GM21367 (cell line): ENCODE data around the gene MITF.
"Not testable (repeated sequence)": the region's sequence is repeated elsewhere in the genome, so short reads cannot be mapped to it uniquely, and the experiment has no call there.

Experiments
- ATAC-seq: cut with Tn5 transposase; IDR thresholded peaks from one replicate; pipeline ENCODE4 v1.9.1; 2021; ENCODE audit not compliant: unreplicated experiment

MITF gene

DNA sequence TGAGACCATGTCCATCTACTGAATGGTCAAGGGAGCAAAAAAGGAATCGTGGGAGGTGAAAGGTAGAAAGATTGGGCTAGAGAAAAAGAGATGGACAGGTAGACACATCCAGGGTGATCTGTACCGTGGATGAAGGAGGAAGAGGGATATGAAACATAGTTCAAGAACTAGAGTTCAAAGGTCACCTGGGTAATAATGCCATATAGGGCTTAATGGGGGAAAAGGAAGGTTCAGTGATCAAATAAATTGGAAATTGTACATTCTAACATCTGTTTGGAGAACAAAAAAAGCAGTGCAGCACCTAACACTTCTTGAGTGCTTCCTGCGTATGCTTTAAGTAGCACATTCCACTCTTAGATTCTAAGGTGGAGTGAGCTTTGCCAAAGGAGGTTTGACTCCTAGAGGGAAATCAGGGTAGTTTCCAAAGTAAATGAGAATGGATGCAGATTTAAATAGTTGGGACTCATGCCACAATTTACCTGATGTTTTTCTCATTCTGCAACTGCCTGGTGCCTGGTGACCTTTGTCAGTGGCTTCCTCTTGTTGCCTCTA, 46.6 kb downstream of the MITF start:
- ATAC-seq: no peak

DNA sequence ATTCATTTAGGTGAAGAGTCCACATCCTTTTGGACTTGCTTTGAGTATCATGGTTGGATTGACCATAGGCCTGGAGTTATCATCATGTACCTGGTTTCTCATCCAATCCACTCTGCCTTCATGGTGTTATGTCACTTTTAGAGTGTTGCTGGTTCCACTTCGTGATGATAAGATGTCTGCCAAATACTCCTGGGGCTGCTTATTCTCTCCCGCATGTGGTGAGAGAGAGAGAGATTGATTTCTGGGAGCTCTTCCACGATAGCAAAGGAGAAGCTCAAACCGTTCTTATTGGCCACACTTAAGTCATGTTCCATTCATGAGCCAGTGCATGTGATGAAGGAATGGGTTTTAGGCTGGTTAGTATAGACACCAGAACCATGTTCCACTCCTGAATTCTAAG, 47.6 kb downstream of the MITF start:
- no peak for ATAC-seq

DNA sequence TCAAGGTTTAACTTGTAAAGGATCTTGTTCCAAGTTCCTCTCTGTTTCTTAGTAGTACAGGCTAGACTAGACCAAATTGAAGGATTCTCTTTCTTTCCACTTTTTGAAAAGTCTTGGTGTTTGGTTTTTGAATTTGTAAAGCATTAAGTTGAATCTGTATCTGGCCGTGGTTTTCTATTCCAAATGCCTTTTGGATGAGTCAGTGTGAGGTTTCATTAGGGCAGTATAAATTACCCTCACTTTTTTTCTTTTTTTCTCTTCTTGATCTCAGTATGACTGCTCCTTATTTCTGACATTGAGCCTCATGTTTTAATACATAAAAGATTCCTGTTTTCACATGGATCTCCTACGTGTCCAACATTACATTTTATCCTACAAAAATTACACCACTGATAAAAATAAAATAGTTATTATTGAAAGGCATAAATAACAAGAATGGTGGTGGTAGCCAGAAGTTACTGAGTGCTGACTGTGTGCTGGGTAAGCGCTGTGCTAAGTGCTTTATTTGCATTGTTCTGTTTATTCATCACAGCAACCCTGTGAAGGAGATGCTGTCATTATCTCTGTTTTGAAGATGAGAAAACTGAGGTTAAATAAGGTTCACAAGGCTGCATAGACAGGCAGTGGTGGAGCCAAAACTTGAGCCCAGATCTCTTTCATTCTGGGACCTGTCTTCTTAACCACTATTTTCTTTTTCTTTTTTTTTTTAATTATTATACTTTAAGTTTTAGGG, 48.3 kb downstream of the MITF start:
- no peak for ATAC-seq

DNA sequence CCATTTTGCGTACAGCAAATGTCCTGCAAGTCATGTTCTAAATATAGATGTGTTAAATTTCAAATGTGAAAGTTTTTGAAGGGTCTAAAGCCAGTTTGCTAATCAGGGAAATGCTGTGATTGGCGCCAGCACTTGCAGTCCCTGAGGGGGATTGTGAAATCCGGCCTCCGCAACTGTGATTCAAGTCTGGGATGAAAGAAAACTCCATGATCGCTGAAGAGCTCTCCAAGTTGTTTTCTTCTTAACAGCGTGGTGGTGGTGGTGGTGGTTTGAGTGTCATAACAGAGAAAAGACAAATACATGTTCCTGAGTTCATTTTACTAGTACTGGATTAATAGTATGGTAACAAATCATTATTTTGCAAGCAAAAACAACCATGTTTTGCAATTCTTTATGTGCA, 51.8 kb downstream of the MITF start:
- ATAC-seq: no peak

DNA sequence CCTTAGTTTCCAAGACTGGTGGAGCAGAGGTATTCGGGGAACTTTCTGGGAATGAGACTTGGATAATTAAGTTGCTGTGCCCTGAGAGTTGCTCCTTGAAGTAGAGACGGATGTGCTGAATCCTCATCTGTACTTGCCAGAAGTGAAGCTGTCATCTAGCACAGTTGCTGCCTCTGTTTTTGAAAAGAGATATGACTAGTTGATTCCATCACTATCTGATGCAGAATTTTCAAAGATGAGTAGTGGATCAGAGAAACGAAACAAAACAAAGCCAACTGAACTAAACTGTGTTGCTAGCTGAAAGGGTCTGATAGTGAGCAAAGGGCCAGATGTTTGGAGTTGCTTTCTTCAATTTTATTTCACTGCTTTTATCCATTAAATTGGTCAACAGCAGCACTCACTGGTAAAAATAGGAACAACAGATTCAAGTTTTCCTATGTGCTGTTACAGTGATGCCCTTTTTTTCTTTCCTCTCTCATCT, 52.7 kb downstream of the MITF start:
- ATAC-seq: no peak

DNA sequence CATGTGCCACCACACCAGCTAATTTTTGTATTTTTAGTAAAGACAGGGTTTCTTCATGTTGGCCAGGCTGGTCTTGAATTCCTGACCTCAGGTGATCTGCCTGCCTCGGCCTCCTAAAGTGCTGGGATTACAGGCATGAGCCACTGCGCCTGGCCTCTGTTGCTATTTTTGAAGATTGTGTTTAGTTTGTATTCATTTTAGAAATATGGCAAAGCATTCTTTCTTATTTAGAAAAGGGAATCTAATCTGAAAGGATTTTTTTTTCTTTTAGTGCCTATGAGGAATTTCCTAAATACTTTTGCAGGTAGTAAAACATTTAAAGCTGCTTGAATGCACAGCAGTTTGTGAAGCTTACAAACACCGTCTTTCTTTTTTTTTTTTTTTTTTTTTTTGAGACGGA, 56.9 kb downstream of the MITF start:
- not testable (repeated sequence) for ATAC-seq

DNA sequence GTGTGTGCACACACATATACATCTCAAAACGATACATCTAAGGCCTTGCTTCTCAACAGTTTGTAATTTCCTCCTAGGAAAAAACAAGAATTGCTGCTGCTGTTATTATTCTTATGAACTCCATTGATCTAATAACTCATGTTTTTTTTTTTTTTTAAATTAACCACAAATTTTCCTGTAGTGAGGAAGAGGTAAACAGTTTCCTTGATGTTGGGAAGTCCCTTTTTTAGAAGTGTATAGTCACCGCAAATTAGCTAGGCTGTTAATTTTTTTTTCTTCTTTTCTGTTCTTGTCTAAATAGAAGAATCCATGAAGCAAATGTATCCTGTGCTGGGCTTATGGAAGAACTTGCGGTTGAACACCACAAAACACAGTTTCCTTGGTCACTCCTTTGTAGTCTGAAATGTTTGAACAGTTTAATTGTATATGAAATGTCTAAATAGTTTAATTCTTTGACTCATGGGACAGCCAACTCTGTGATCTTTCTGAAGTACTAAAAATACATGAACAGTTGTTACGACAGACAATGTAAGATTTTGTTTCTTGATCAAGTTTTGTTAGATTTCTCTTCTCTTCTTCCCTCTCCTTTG, 64.5 kb downstream of the MITF start:
- ATAC-seq: no peak

DNA sequence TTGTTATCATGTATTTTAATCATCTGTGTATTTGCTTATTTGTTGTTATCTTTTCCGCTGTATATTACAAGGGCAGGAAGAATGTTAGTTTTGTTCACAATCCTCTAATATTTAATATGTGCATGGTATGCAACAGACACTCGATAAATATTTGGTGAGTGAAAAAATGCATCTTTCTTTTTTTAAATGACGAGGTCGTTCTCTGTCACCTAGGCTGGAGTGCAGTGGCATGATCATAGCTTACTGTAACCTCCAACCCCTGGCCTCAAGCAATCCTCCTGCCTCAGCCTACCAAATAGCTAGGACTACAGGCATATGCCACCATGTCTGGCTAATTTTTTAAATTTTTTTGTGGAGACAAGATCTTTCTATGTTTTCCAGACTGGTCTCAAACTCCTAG, 66.2 kb downstream of the MITF start:
- ATAC-seq: no peak

DNA sequence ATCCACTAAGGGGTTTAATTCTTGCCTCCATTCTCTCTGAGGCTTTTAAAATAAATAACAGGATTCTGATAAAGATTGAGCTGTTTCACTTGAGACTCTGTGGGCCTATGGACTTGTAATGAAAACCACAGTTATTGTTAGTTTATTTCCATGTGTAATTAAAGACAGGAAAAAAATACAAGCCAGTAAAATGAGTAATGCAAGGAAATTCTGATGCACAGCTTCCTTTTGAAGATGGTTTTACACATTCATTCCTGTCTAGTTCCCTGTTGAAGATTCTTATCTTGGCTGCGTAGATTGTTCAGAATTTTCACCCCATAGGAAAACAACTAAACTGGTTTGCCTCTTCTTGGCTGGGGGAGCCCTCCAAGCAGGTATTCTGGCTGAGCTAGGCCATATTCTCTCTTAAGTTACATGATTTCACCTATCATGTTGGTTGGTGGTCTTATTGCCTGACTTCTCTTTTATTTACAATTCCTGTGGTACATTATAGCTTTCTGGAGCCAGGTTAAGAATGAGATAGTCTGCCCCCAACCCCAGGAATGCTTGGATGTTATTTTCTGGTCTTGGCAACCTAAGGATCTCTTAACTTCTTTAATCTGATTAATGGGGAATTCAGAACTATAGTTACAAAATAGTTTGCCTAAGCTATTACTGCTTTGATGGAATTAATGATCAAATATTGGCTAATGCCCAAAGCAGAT, 67.6 kb downstream of the MITF start:
- ATAC-seq: no peak

DNA sequence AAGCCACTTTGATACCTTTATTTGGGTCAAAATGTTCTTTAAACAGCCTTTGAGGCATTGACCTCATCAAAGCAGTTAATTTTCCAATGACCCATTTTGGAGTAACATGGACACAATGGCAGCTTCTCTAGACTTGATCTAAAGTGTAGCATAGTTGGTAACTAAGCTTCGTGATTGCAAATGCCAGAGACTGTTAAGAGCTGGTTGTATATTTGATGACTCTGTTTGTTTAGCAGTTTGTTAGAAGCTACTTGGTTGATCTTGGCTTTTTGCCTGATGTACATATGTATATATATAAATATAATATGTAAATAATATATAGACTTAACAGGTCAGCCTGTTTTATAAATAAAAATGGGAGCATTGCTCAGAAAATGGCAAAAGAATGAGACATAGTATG, 68.4 kb downstream of the MITF start:
- ATAC-seq: no peak

DNA sequence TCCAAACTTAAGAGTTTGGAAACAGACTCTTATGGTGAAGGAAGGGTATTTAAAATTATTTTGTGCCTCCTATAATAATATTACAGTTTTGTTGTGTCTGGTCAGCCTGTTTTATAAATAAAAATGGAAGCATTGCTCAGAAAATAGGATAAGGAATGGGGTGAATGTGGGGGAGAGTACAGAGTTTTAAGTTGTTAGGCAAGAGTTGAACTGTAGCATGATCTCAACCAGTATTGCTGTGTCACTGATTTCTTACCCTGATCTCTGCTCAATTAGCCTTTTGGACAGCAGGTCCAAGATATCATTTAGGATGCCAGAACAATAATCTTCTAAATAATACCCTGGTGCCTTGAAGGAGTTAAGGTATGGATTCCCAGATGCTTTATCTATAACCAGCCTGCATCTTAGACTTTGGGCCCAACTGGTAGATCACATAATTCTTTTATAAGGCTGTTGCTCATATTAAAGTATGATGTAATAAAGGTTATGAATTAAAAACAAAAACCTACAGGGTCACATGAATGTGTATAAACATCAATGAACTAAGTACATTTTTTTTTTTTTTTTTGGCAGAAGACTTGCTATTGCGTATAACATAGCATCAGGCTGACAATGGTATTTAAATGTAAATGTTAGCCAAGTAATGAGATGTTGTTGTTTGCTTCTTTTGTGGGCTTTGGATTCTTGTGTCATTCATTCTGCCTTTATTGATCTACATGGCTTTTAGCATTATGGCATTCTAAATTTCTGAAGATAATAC, 70.0 kb downstream of the MITF start:
- no peak for ATAC-seq

DNA sequence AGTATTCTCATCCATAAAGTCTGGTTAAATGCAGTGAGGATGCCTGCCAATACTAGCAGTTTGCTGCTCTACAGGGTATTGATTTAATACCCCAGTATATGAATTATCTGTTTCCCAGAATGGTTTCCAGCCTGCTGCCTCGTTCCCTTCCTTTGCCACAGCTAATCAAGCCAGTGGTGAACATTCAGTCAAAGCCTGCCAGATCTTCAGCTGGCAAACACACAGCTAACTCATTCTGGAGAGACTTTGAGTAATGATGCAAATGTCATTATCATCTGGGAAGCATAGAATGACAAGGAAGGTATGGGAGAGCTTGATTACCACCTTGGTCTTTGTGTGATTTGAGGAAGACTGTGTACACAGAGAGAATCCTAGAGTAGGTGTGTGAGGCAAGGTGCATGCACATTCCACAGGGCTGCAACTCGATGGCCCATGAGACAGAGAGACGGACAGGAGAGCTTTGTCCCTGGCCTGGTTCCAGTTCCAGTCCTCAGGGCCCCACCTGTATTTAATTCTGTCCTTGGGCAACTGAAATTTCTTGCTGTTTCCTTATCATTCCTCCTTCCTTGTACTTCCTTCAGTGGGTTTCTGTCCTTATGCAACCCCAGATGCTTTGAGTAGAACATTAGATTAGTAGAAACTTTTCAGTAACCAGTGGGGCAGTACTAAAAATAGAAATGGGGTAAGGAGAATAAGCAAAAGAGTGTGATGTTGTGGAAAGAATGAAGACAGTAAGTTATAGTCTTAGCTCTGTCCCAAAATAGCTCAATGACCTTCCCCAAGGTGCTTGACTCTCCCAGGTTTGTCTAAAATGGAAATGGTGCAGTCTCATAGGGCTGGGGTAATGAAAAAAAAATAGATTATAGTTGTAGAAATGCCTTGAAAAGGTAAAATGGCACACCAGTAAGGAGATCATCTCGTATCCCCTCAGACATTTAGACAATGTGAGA, 72.5 kb downstream of the MITF start:
- no peak for ATAC-seq

DNA sequence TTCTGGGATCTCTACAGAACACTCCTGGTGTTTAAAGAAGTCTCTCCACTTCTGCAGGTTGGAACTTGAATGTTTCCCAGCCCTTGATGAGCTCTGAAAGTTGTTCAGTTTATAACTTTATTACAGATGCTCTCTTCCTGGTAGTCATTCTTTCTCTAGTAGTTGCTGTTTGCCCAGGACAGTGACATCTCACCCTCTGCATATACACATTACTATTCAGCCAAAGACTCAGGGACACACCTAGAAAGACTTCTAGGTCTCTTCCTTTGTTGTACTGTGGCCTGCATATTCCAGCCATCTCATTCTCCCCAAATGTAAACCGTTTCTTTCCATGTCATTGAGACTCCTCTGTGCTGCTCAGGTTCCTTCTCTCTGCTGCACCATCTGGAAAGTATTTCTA, 76.7 kb downstream of the MITF start:
- no peak for ATAC-seq

DNA sequence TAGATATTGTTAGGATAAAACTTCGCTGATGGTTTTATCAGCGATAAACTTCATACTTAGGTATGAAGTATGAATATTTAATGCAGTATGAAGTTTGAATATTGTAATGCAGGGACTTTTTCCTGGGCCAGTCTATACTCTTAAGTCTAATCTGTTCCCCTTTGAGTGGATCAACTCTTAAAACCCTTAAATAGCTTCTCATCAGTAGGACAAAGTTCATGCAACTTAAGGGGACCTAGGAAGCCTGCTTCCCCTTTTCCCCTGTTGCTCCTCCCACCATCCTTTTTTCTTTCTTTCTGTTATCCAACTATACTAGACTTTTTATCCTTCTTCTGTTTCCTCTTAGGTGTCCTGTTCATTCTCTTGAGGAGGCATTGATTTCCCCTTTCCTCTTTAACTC, 78.7 kb downstream of the MITF start:
- ATAC-seq: no peak

DNA sequence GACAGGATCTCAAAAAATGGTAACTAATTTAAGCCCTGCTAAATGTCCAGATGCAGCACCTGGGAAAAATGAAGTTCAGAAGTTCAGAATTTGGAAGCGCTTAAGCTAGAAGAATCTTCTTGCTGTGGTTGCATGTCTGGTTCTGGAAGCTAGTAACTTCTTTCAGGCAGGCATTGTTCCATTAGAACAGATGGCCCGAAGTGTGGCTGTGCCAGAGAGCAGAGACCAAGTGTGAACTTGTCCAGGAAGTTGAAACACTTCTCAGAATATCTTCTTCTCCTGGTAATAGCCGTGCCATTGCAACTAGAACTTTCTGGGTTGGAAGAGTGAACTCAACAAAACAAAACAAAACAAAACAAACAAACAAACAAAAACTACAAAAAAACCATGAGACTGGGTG, 80.0 kb downstream of the MITF start:
- ATAC-seq: no peak

DNA sequence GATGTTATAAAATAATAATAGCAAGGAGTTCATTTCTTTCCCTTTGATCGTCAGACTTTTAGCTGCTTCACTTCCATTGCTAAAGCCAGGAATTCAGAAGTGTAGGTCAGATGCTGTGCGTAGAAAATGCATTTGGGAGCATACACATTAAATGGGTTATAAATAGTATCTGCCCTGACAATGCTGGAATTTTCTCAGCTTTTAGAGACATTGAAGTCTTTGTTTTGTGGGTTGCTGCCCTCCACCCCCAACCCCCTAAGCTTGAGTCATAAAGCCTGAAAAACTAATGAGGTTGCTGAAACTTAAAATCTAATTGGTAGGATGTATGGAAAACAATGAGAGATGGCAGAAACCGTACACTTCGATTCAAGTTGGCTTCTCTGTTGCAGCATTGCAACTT, 81.9 kb downstream of the MITF start:
- ATAC-seq: no peak

DNA sequence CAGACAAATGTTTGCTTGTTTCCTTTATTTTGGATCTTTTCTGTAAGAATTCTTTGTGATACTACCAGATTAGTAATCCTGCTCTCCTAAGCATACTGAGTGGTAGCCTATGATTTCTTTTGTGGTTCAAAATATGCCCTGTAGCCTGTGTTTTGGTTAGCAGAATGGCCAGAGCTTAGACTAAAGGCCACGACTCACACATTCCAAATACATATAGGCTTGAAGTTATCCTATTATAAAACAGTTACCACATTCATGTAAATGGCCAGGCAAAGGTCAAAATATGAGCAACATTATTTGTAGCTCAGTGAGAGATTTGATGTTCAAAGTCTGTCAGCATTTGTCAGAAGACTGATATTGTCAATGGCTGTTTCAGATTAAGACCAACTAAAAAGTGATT, 84.5 kb downstream of the MITF start:
- no peak for ATAC-seq

DNA sequence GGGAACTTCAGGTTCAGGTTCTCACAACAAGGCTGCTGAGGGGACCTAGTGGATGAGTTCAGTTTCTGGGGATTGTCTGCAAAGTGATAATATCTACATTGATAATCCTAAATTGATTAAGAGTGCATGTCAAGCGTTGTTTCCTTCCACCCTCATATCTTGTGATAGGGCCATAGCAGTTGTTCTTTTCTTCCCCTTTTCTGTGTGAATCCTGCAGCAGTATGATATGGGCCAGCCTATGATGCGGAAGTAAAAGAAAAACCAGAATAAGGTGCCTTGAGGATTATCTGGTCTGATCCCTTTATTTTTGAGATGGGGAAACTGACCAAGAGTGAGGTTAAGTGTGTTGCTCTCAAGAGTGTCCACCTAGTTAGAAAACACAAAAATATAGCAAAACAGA, 86.2 kb downstream of the MITF start:
- no peak for ATAC-seq

DNA sequence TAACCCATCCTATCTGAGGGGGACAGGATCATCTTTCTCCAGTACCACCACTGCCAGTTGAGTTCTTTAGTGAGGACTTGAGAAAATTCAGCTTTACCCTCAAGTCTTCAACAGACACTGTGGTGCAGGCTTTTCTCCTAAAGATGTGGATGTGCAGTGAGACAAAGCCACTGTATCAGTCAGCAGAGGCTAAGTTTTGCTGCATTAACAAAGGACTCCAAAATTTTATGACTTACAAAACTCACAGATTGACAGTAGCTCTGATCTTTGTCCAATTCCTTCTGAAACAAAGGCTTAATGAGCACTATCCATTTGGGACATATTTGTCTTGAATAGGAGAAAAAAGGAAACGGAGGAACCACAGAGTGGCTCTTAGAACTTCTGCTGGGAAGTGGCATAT, 87.9 kb downstream of the MITF start:
- ATAC-seq: no peak

DNA sequence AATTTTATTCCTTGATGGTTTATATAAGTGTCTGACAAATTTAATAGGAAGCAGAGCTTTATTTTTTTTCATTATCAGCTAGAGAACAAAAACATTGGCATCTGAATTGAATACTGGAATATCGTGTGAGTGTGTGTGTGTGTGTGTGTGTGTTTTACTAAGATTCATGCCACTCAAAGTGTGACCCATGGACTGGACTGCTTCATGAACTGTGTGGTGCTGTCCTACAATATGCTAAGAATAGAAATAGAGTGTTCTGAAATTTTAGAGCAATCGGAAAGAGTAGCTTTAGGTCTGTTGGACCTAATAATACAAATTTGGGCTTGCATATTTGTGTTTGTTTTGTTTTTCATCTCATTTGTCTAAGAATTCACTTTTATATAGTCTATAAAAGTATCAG, 89.6 kb downstream of the MITF start:
- ATAC-seq: no peak
